Tibial nerve (tissue), 4 donors: ENCODE data around the gene HPRT1.

Source experiments
- EP300 ChIP-seq, 2 donors: sonication (generic); formaldehyde crosslinking; IDR thresholded peaks; one replicate each; pipeline ENCODE4 v1.6.1; 2017; ENCODE audit warnings: antibody characterized with exemption in 2 of 2, mild to moderate bottlenecking in 1 of 2
- POLR2A ChIP-seq, 2 donors: fragments of 450-650 bp; IDR thresholded peaks; one replicate each; pipeline ENCODE4 v1.6.1; 2017; ENCODE audit warnings: antibody characterized with exemption in 2 of 2, mild to moderate bottlenecking in 2 of 2, moderate library complexity in 2 of 2
- TF ChIP-seq, protein P1 (sequence below), 5 experiments: fragments of 200-600 bp in 3 of 5; fragments of 450-650 bp in 2 of 5; sonication (generic) in 3 of 5; IDR thresholded peaks; one replicate each; pipeline ENCODE4 v1.5.1; 2016 to 2019; ENCODE audit warnings: antibody characterized with exemption in 5 of 5, mild to moderate bottlenecking in 3 of 5, moderate library complexity in 2 of 5

DNA sequence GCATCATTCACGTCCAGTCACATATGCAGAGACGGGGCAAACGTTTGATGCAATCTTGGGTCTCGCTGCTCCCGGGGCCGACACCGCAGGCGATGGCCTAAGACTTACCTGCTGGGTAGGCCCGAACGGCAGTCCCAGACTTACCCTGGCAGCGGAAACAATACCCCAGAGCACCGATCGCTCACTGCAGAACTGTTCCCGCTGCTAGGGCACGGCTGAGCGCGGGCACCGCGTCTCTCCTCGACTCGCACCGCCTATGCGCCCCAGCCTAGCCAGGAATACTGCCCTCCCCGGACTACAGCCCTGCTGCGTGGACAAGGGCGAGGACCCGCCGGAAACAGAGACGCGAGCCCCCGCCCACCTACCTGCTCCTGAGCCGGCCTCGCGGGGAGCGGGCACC, 86.2 kb downstream of the HPRT1 start:
- TF ChIP-seq, protein P1, sequence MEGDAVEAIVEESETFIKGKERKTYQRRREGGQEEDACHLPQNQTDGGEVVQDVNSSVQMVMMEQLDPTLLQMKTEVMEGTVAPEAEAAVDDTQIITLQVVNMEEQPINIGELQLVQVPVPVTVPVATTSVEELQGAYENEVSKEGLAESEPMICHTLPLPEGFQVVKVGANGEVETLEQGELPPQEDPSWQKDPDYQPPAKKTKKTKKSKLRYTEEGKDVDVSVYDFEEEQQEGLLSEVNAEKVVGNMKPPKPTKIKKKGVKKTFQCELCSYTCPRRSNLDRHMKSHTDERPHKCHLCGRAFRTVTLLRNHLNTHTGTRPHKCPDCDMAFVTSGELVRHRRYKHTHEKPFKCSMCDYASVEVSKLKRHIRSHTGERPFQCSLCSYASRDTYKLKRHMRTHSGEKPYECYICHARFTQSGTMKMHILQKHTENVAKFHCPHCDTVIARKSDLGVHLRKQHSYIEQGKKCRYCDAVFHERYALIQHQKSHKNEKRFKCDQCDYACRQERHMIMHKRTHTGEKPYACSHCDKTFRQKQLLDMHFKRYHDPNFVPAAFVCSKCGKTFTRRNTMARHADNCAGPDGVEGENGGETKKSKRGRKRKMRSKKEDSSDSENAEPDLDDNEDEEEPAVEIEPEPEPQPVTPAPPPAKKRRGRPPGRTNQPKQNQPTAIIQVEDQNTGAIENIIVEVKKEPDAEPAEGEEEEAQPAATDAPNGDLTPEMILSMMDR (IDR thresholded peaks at IDR 0.05): no peak
- TF ChIP-seq EP300 (IDR thresholded peaks at IDR 0.05) (no peak), POLR2A (IDR thresholded peaks at IDR 0.05) (no peak)
